Prostate gland (tissue), 2 donors: ENCODE measurements around the gene PPP2R5A.

Experiments used
- CTCF ChIP-seq, 4 experiments: fragments of 200-600 bp in 2 of 4; fragments of 450-650 bp in 2 of 4; sonication (generic) in 2 of 4; IDR thresholded peaks; 1 replicate in 3 of 4; 2 replicates in 1 of 4; pipeline ENCODE4 v1.5.1; 2016 to 2019; ENCODE audit warnings: antibody characterized with exemption in 4 of 4, mild to moderate bottlenecking in 2 of 4, moderate library complexity in 2 of 4
- POLR2A ChIP-seq: fragments of 450-650 bp; IDR thresholded peaks from one replicate; pipeline ENCODE4 v1.6.1; 2016; ENCODE audit warnings: antibody characterized with exemption, mild to moderate bottlenecking
- POLR2AphosphoS5 ChIP-seq: sonication (generic); formaldehyde crosslinking; IDR thresholded peaks from one replicate; pipeline ENCODE4 v1.6.1; 2017; ENCODE audit warnings: antibody characterized with exemption

- TF ChIP-seq POLR2A (no peak), CTCF (IDR thresholded peaks at IDR 0.05) (no peak), POLR2AphosphoS5 (no peak)
Measured at GRCh38 chr1:212270564-212270963, 14.6 kb upstream of the PPP2R5A start.
